GM19467 (cell line): ENCODE measurements around the gene RNF138.
"Not testable (repeated sequence)": the region's sequence is repeated elsewhere in the genome, so short reads cannot be mapped to it uniquely, and the experiment has no call there.

Experiments used
- ATAC-seq: cut with Tn5 transposase; IDR thresholded peaks from one replicate; pipeline ENCODE4 v1.9.1; 2021; ENCODE audit warnings: mild to moderate bottlenecking, moderate library complexity; ENCODE audit not compliant: unreplicated experiment

Gene RNF138

GRCh38 chr18:32095192-32095899, 3.7 kb downstream of the RNF138 start:
- ATAC-seq, result no peak

- ATAC-seq, result no peak
Observed at GRCh38 chr18:32095900-32096229, 4.2 kb downstream of the RNF138 start.

- ATAC-seq, result no peak
Observed at GRCh38 chr18:32096946-32097345, 5.3 kb downstream of the RNF138 start.

GRCh38 chr18:32104516-32104915, 12.8 kb downstream of the RNF138 start:
- ATAC-seq, result no peak

GRCh38 chr18:32110005-32110404, 18.3 kb downstream of the RNF138 start:
- ATAC-seq, result no peak

- ATAC-seq, result no peak
Observed at GRCh38 chr18:32111706-32112105, 20.0 kb downstream of the RNF138 start.

GRCh38 chr18:32112826-32113225, 21.2 kb downstream of the RNF138 start:
- ATAC-seq, result no peak

- ATAC-seq, result no peak
Observed at GRCh38 chr18:32114293-32114942, 22.7 kb downstream of the RNF138 start.

- ATAC-seq, result no peak
Observed at GRCh38 chr18:32122039-32122438, 30.4 kb downstream of the RNF138 start.

GRCh38 chr18:32126538-32126937, 34.9 kb downstream of the RNF138 start:
- no peak for ATAC-seq

- ATAC-seq, result no peak
Observed at GRCh38 chr18:32135625-32136024, 44.0 kb downstream of the RNF138 start.

- no peak for ATAC-seq
Observed at GRCh38 chr18:32138332-32138982, 46.8 kb downstream of the RNF138 start.

- no peak for ATAC-seq
Observed at GRCh38 chr18:32139835-32140283, 48.2 kb downstream of the RNF138 start.

GRCh38 chr18:32148185-32148870, 56.7 kb downstream of the RNF138 start:
- ATAC-seq, result no peak

GRCh38 chr18:32152705-32153448, 61.2 kb downstream of the RNF138 start:
- ATAC-seq, result peak; percentile 89

- ATAC-seq, result no peak
Observed at GRCh38 chr18:32156855-32157254, 65.2 kb downstream of the RNF138 start.

- no peak for ATAC-seq
Observed at GRCh38 chr18:32157580-32157979, 65.9 kb downstream of the RNF138 start.

- peak; percentile 90 for ATAC-seq
Observed at GRCh38 chr18:32158108-32158624, 66.5 kb downstream of the RNF138 start.

GRCh38 chr18:32158631-32159030, 67.0 kb downstream of the RNF138 start:
- ATAC-seq, result not testable (repeated sequence)

- no peak for ATAC-seq
Observed at GRCh38 chr18:32160547-32160946, 68.9 kb downstream of the RNF138 start.
